Neutrophil (primary cell): ENCODE measurements around the gene SAMD9.
"Not testable (repeated sequence)": the region's sequence is repeated elsewhere in the genome, so short reads cannot be mapped to it uniquely, and the experiment has no call there.

Experiments used
- H3K27ac ChIP-seq: fragments of 200-600 bp; sonication (generic); 2 replicates; pipeline ENCODE4 v1.5.1; 2016; ENCODE audit warnings: mild to moderate bottlenecking, moderate library complexity
- H3K27me3 ChIP-seq: fragments of 200-600 bp; sonication (generic); 2 replicates; pipeline ENCODE4 v1.6.0; 2016; ENCODE audit warnings: mild to moderate bottlenecking
- H3K36me3 ChIP-seq: fragments of 200-600 bp; sonication (generic); 2 replicates; pipeline ENCODE4 v1.5.1; 2017
- H3K4me1 ChIP-seq, 2 experiments: fragments of 200-600 bp in 1 of 2; sonication (generic) in 1 of 2; 1 replicate in 1 of 2; 2 replicates in 1 of 2; pipeline versions ENCODE4 v1.5.1 to v1.6.1; 2013 to 2016; ENCODE audit warnings: low read depth in 1 of 2, low read length in 1 of 2, mild to moderate bottlenecking in 1 of 2, moderate library complexity in 1 of 2; ENCODE audit not compliant: control insufficient read depth in 1 of 2, insufficient read depth in 1 of 2
- H3K4me3 ChIP-seq, 2 experiments: fragments of 200-600 bp in 1 of 2; sonication (generic) in 1 of 2; 1 replicate in 1 of 2; 2 replicates in 1 of 2; pipeline ENCODE4 v1.5.1; 2013 to 2016; ENCODE audit warnings: low read depth in 1 of 2, low read length in 1 of 2, mild to moderate bottlenecking in 1 of 2, moderate library complexity in 1 of 2
- H3K9me3 ChIP-seq: fragments of 200-600 bp; sonication (generic); 2 replicates; pipeline ENCODE4 v1.5.1; 2016
- CTCF ChIP-seq: fragments of 200-600 bp; sonication (generic); IDR thresholded peaks from 2 replicates; pipeline ENCODE4 v1.5.1; 2016; ENCODE audit warnings: antibody characterized with exemption

The SAMD9 gene

GRCh38 chr7:93097388-93097787 is 20.4 kb downstream of the SAMD9 start:
- H3K27me3 ChIP-seq: no peaks in the 10 kb centered on the region
- no peak overlapping the region for H3K27ac ChIP-seq
- TF ChIP-seq CTCF: no peak
- peaks cover 3% of the 10 kb centered on the region for H3K9me3 ChIP-seq
- no peak overlapping the region for H3K4me3 ChIP-seq
- no peaks in the 10 kb centered on the region for H3K4me1 ChIP-seq
- no peaks in the 10 kb centered on the region for H3K36me3 ChIP-seq

- no peaks in the 10 kb centered on the region for H3K27me3 ChIP-seq
- no peaks in the 10 kb centered on the region for H3K9me3 ChIP-seq
- H3K36me3 ChIP-seq: no peaks in the 10 kb centered on the region
- no peak overlapping the region for H3K27ac ChIP-seq
- TF ChIP-seq CTCF: no peak
- no peaks in the 10 kb centered on the region for H3K4me1 ChIP-seq
- no peak overlapping the region for H3K4me3 ChIP-seq
Observed at GRCh38 chr7:93092757-93093370, 24.9 kb downstream of the SAMD9 start.

- H3K4me1 ChIP-seq, H3K27ac ChIP-seq, H3K9me3 ChIP-seq, H3K36me3 ChIP-seq, H3K4me3 ChIP-seq, H3K27me3 ChIP-seq: not testable (repeated sequence)
Observed at GRCh38 chr7:93073357-93073756, 44.4 kb downstream of the SAMD9 start.

GRCh38 chr7:93062599-93062998 is 55.2 kb downstream of the SAMD9 start:
- Histone ChIP-seq H3K9me3 (no peaks in the 10 kb centered on the region), H3K36me3 (no peaks in the 10 kb centered on the region), H3K4me1 (no peaks in the 10 kb centered on the region), H3K27ac (no peak overlapping the region), H3K27me3 (peaks cover 13% of the 10 kb centered on the region), H3K4me3 (no peak overlapping the region)
- TF ChIP-seq CTCF: no peak

DNA sequence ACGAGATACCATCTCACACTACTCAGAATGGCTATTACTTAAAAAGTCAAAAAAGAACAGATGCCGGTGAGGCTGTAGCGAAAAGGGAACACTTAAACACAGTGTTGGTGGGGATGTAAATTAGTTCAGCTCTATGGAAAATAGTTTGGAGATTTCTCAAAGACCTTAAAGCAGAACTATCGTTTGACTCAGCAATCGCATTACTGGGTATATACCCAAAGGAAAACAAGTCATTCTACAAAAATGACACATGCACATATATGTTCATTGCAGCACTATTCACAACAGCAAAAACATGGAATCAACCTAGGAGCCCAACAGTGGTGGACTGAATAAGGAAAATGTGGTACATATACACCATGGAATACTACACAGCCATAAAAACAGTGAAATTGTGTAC is 56.9 kb downstream of the SAMD9 start:
- no peak for TF ChIP-seq CTCF
- no peak overlapping the region for H3K27ac ChIP-seq

DNA sequence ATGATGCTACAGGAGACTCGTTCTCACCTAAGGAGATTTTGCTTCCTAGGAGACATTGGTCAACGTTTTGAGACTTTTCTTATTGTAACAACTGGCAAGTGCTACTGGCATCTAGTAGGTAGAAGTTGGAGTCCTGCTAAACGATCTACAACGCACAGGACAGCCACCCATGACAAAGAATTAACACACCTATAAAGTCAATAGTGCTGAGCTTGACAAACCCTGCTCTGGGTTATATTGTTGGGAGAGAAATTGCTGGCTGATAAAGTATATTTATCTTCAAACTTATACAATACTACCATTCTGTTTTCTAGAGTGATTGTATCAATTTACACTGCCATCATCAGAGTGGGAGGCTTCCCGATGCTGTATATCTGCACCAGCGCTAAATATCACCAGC is 57.8 kb downstream of the SAMD9 start:
- H3K4me1 ChIP-seq: peaks cover 0 to 4% of the 10 kb centered on the region in 2 experiments
- H3K9me3 ChIP-seq: no peaks in the 10 kb centered on the region
- peaks cover 13% of the 10 kb centered on the region for H3K27me3 ChIP-seq
- no peak for TF ChIP-seq CTCF
- no peak overlapping the region for H3K4me3 ChIP-seq
- no peak overlapping the region for H3K27ac ChIP-seq
- no peaks in the 10 kb centered on the region for H3K36me3 ChIP-seq

More for the DNA sequence above, 56.9 kb downstream of the SAMD9 start:
- peaks cover 13% of the 10 kb centered on the region for H3K27me3 ChIP-seq
- H3K36me3 ChIP-seq: no peaks in the 10 kb centered on the region
- H3K4me1 ChIP-seq: no peaks in the 10 kb centered on the region
- no peaks in the 10 kb centered on the region for H3K9me3 ChIP-seq
- no peak overlapping the region for H3K4me3 ChIP-seq

- peaks cover 11 to 15% of the 10 kb centered on the region in 2 experiments for H3K4me1 ChIP-seq
- not testable (repeated sequence) for H3K4me3 ChIP-seq, H3K27ac ChIP-seq, H3K27me3 ChIP-seq, H3K9me3 ChIP-seq, H3K36me3 ChIP-seq
Observed at GRCh38 chr7:93056621-93057020, 61.2 kb downstream of the SAMD9 start.
